KMS-11 (cell line): ENCODE data around the gene DRC1.

Experiments
- H2AFZ ChIP-seq: fragments of 200-600 bp; sonication (generic); 2 replicates; pipeline ENCODE4 v1.6.1; 2016; ENCODE audit warnings: antibody characterized with exemption, mixed run types, low read depth
- H3K27ac ChIP-seq: fragments of 200-600 bp; sonication (generic); 2 replicates; pipeline ENCODE4 v1.6.1; 2016; ENCODE audit warnings: mild to moderate bottlenecking, mixed run types
- H3K27me3 ChIP-seq: fragments of 200-600 bp; sonication (generic); 2 replicates; pipeline ENCODE4 v1.6.1; 2017; ENCODE audit warnings: mild to moderate bottlenecking, low read depth, mixed run types, moderate library complexity; ENCODE audit not compliant: insufficient read depth
- H3K36me3 ChIP-seq: fragments of 200-600 bp; sonication (generic); 2 replicates; pipeline ENCODE4 v1.6.1; 2017; ENCODE audit warnings: mild to moderate bottlenecking, mixed run types; ENCODE audit not compliant: insufficient read depth
- H3K4me1 ChIP-seq: fragments of 200-600 bp; sonication (generic); 2 replicates; pipeline ENCODE4 v1.6.1; 2016; ENCODE audit warnings: mild to moderate bottlenecking, low read depth, mixed run types; ENCODE audit not compliant: poor library complexity, severe bottlenecking
- H3K4me2 ChIP-seq: fragments of 200-600 bp; sonication (generic); 2 replicates; pipeline ENCODE4 v1.7.0; 2016; ENCODE audit warnings: mild to moderate bottlenecking, mixed run types
- H3K4me3 ChIP-seq: fragments of 200-600 bp; sonication (generic); IDR thresholded peaks from 2 replicates; pipeline ENCODE4 v1.6.1; 2017; ENCODE audit warnings: low read depth, low read length, mixed read lengths; ENCODE audit not compliant: insufficient read depth
- H3K79me2 ChIP-seq: fragments of 200-600 bp; sonication (generic); 2 replicates; pipeline ENCODE4 v1.6.1; 2016; ENCODE audit warnings: low read depth, mixed run types; ENCODE audit not compliant: insufficient read depth
- H3K9ac ChIP-seq: fragments of 200-600 bp; sonication (generic); 2 replicates; pipeline ENCODE4 v1.6.1; 2016; ENCODE audit warnings: mild to moderate bottlenecking, mixed run types
- H4K20me1 ChIP-seq: fragments of 200-600 bp; sonication (generic); 2 replicates; pipeline ENCODE4 v1.6.1; 2016; ENCODE audit warnings: mild to moderate bottlenecking, mixed run types; ENCODE audit not compliant: insufficient read depth
- CTCF ChIP-seq: fragments of 200-600 bp; sonication (generic); conservative IDR thresholded peaks from 2 replicates; pipeline ENCODE4 v1.6.1; 2017; ENCODE audit warnings: low read depth, mild to moderate bottlenecking, antibody characterized with exemption, low read length, moderate library complexity, mixed read lengths

DRC1 gene

GRCh38 chr2:26454561-26455001 lies 52.9 kb downstream of the DRC1 start:
- no peak for TF ChIP-seq CTCF
- no peak overlapping the region for H3K4me2 ChIP-seq
- H3K27me3 ChIP-seq = no peaks in the 10 kb centered on the region
- H4K20me1 ChIP-seq = no peaks in the 10 kb centered on the region
- no peak overlapping the region for H2AFZ ChIP-seq
- no peaks in the 10 kb centered on the region for H3K4me1 ChIP-seq
- no peaks in the 10 kb centered on the region for H3K36me3 ChIP-seq
- H3K79me2 ChIP-seq = no peaks in the 10 kb centered on the region
- no peak overlapping the region for H3K9ac ChIP-seq
- no peak overlapping the region for H3K27ac ChIP-seq
- H3K4me3 ChIP-seq = no peak overlapping the region

- no peak overlapping the region for H3K27ac ChIP-seq
- no peaks in the 10 kb centered on the region for H3K27me3 ChIP-seq
- no peak overlapping the region for H3K4me2 ChIP-seq
- H3K4me3 ChIP-seq = no peak overlapping the region
- H3K9ac ChIP-seq = no peak overlapping the region
- no peak overlapping the region for H2AFZ ChIP-seq
- no peaks in the 10 kb centered on the region for H3K36me3 ChIP-seq
- no peaks in the 10 kb centered on the region for H3K79me2 ChIP-seq
- H3K4me1 ChIP-seq = no peaks in the 10 kb centered on the region
- no peak for TF ChIP-seq CTCF
- no peaks in the 10 kb centered on the region for H4K20me1 ChIP-seq
These were observed 53.4 kb downstream of the DRC1 start for GRCh38 chr2:26455037-26455669.

- no peak overlapping the region for H3K9ac ChIP-seq
These were observed 54.1 kb downstream of the DRC1 start for GRCh38 chr2:26455670-26456439.

More at GRCh38 chr2:26455670-26456439, 54.1 kb downstream of the DRC1 start:
- no peaks in the 10 kb centered on the region for H4K20me1 ChIP-seq
- no peak overlapping the region for H3K27ac ChIP-seq
- no peak overlapping the region for H2AFZ ChIP-seq
- no peaks in the 10 kb centered on the region for H3K4me1 ChIP-seq
- H3K36me3 ChIP-seq = no peaks in the 10 kb centered on the region
- no peak overlapping the region for H3K4me3 ChIP-seq
- H3K4me2 ChIP-seq = no peak overlapping the region
- no peak for TF ChIP-seq CTCF
- no peaks in the 10 kb centered on the region for H3K79me2 ChIP-seq
- H3K27me3 ChIP-seq = no peaks in the 10 kb centered on the region
